Measurements from ENCODE around the gene SHB. TPM values are rescaled to one million over a fixed set of nuclear protein-coding genes. Genes with fewer than 3 reads are reported as not detected.
A peak's percentile ranks its signal among the peaks of the same experiment; 100 is the strongest.

SHB gene, protein sequence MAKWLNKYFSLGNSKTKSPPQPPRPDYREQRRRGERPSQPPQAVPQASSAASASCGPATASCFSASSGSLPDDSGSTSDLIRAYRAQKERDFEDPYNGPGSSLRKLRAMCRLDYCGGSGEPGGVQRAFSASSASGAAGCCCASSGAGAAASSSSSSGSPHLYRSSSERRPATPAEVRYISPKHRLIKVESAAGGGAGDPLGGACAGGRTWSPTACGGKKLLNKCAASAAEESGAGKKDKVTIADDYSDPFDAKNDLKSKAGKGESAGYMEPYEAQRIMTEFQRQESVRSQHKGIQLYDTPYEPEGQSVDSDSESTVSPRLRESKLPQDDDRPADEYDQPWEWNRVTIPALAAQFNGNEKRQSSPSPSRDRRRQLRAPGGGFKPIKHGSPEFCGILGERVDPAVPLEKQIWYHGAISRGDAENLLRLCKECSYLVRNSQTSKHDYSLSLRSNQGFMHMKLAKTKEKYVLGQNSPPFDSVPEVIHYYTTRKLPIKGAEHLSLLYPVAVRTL
- total RNA-seq, result 10 to 100 TPM; 53.2 to 54.8 TPM

DNA sequence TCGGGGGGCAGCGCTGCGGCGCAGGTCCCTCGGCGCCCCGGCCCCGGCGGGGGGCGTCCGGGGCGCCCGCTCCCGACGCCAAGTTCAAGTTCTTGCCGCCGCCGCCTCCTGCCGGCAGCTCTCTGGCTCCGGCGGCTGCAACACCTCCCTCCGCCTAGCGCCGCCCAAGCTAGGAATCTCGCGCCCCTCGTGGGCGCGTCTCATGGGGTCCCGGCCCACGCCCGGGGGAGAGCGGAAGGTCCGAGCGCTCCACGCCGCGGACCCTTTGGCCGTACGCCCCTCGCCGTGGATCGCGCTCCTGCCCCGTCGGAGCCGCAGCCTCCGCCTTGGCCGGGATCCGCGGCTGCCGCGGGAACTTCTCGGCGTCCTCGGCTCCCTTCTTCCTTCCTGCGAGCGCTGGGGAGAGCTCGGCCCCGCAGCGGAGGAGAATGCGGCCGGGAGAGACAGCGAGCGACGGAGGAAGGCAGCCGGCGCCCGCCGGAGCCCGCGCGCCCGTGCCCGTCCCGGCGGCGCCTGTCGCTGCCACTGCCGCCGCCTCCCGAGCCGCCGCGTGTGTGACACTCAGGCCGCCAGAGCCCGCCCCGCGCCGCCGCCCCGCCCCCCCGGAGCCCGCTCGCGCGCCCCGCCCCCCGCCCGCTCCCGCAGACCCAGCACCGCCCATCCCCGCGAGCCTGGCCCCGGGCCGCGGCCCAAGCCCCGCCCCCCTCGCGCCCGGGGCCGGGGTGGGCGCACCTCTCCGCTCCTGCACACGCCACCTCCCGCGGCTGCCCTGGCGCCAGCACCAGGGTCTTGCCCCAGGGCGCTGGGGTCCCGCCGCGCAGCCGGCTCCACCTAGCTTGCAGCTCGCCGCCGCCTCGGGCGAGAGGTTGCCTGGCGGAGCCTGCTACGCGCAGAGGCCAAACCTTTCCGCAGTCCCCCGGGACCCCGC, at the start of gene SHB:
SHB (minus strand) TSS at position 527 of the 928 bp plus-strand sequence. CDS start 582 bp downstream, outside the sequence.
- Histone ChIP-seq H3K27ac (peak within 1 kb of the TSS; percentile 88 to 90), H3K4me1 (replicated peaks) (peaks cover 9% of the 10 kb centered on the region), H3K9me3 (no peaks in the 10 kb centered on the region), H3K4me3 (peak within 1 kb of the TSS; percentile 93 to 96), H3K36me3 (no peaks in the 10 kb centered on the region), H3K27me3 (replicated peaks; ENCODE audit: insufficient read depth) (no peaks in the 10 kb centered on the region)
- peak; percentile 81 for DNase-seq (ENCODE audit: low spot score)
- intact Hi-C loops (cut with DNase I), result loop anchor here (5.0 kb wide), 3 partner anchors 37 to 152 kb away; no protein-coding TSS in a partner anchor
- 0% methylated on average over 53 of the region's 134 CpGs for WGBS
- TF ChIP-seq POLR2AphosphoS5 (IDR thresholded peaks at IDR 0.05) (no peak), POLR2A (IDR thresholded peaks at IDR 0.05) (peak; percentile 69)
- TF ChIP-seq, protein P1, sequence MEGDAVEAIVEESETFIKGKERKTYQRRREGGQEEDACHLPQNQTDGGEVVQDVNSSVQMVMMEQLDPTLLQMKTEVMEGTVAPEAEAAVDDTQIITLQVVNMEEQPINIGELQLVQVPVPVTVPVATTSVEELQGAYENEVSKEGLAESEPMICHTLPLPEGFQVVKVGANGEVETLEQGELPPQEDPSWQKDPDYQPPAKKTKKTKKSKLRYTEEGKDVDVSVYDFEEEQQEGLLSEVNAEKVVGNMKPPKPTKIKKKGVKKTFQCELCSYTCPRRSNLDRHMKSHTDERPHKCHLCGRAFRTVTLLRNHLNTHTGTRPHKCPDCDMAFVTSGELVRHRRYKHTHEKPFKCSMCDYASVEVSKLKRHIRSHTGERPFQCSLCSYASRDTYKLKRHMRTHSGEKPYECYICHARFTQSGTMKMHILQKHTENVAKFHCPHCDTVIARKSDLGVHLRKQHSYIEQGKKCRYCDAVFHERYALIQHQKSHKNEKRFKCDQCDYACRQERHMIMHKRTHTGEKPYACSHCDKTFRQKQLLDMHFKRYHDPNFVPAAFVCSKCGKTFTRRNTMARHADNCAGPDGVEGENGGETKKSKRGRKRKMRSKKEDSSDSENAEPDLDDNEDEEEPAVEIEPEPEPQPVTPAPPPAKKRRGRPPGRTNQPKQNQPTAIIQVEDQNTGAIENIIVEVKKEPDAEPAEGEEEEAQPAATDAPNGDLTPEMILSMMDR (IDR thresholded peaks at IDR 0.05), result peak; percentile 29 to 75 (median 68)

DNA sequence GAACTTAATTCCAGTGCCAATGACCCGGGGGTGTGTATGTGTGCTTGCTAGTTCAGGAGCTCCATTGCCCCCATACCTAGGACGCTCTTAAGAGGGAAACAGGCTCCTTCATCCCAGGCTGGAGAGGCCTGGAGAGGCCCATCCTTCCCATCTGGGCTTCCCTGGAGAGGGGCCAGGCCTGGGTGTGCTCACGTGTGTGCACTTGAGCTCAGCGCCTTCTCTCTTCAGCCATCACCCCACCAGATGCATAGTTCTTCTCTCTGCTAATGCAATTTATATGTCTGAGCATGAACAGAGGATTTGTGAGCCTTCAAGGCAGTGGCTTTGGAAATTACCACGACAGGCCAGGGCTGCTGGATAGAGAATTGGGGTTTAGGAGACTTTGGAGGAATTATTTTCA, 48.6 kb upstream of the SHB start:
- Histone ChIP-seq H3K36me3 (no peaks in the 10 kb centered on the region), H3K27me3 (replicated peaks; ENCODE audit: insufficient read depth) (no peaks in the 10 kb centered on the region), H3K4me1 (replicated peaks) (no peaks in the 10 kb centered on the region), H3K9me3 (no peaks in the 10 kb centered on the region), H3K4me3 (no peak overlapping the region), H3K27ac (no peak overlapping the region)
- 78% methylated on average over 5 of the region's 5 CpGs for whole genome bisulfite sequencing
- DNase-seq (ENCODE audit: low spot score), result no peak
- intact Hi-C loops (cut with DNase I), result no loop called here
- TF ChIP-seq, protein P1 (IDR thresholded peaks at IDR 0.05), result no peak
- TF ChIP-seq POLR2A (IDR thresholded peaks at IDR 0.05) (no peak), POLR2AphosphoS5 (IDR thresholded peaks at IDR 0.05) (no peak)

DNA sequence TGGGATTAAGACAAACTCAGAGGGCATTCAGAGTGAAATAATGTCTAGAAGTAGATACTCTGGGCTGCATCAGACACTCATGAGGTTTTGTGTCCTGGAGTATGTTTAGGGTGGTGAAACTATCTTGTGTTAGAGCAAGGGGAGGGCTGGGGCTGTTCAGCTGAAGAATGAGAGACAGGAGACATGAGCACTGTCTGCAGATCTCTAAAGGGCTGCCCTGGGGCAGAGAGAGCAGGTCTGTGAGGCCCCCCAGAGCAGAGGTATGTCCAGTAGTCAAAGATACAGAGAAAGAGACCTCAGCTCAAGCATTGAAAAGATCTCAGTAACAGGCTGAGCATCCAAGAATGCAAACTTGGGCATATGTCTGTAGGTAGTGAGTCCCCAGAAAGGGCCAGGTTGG, 45.9 kb upstream of the SHB start:
- H3K4me3 ChIP-seq, result no peak overlapping the region
- no peaks in the 10 kb centered on the region for H3K36me3 ChIP-seq
- no peaks in the 10 kb centered on the region for H3K9me3 ChIP-seq
- DNase-seq (ENCODE audit: low spot score), result no peak
- no peak for TF ChIP-seq POLR2AphosphoS5 (IDR thresholded peaks at IDR 0.05)
- no peak for TF ChIP-seq POLR2A (IDR thresholded peaks at IDR 0.05)
- TF ChIP-seq, protein P1 (IDR thresholded peaks at IDR 0.05), result no peak
- H3K4me1 ChIP-seq (replicated peaks), result no peaks in the 10 kb centered on the region
- intact Hi-C loops (cut with DNase I), result no loop called here
- H3K27ac ChIP-seq, result no peak overlapping the region
- no peaks in the 10 kb centered on the region for H3K27me3 ChIP-seq (replicated peaks; ENCODE audit: insufficient read depth)

DNA sequence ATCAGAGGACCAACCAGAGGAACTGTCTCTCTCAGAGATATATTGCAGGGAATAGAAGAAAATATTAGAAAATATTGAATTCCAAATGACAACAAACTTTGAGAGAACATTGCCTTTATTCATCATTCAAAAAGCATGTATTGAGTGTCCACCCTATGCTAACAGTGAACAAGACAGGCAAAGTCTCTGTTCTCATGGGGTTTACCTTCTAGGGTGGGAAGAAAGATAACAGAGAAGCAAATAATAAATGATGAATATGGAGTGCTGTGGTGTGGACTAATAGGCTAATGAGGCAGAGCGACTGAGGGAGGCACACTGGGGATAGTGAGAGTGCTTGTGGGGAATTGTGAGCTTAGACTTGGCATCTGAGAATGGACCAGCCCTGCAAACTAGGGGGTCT, 43.4 kb upstream of the SHB start:
- H3K27me3 ChIP-seq (replicated peaks; ENCODE audit: insufficient read depth), result no peaks in the 10 kb centered on the region
- no peak overlapping the region for H3K4me3 ChIP-seq
- no peaks in the 10 kb centered on the region for H3K9me3 ChIP-seq
- H3K36me3 ChIP-seq, result no peaks in the 10 kb centered on the region
- TF ChIP-seq, protein P1 (IDR thresholded peaks at IDR 0.05), result no peak
- TF ChIP-seq POLR2A (IDR thresholded peaks at IDR 0.05), result no peak
- no peak for TF ChIP-seq POLR2AphosphoS5 (IDR thresholded peaks at IDR 0.05)
- 88% methylated on average over 1 of the region's 1 CpG for WGBS
- intact Hi-C loops (cut with DNase I), result no loop called here
- DNase-seq (ENCODE audit: low spot score), result no peak
- H3K4me1 ChIP-seq (replicated peaks), result no peaks in the 10 kb centered on the region
- H3K27ac ChIP-seq, result no peak overlapping the region

All from prostate gland (tissue), 2 donors.